Measurements from ENCODE around the gene DES. TPM values are rescaled to one million over a fixed set of nuclear protein-coding genes. Genes with fewer than 3 reads are reported as not detected.

The DES gene
- total RNA-seq, 1 experiment from 2014 or later = not detected

- no TSS peak for BruUV-seq (replicated peaks)
- TF ChIP-seq CTCF (IDR thresholded peaks at IDR 0.05; ENCODE audit: unreplicated experiment) = no peak
- CTCF ChIA-PET = interaction anchor here (0.6 to 3.3 kb wide), 5 partner anchors 15 to 287 kb away, joined by 3 to 15 read pairs (median 3); no protein-coding TSS in a partner anchor
- Mint-ChIP-seq H3K4me3 (ENCODE audit: unreplicated experiment) (no peak overlapping the region), H3K9me3 (ENCODE audit: unreplicated experiment) (no peaks in the 10 kb centered on the region), H3K4me1 (ENCODE audit: insufficient read depth, unreplicated experiment) (no peaks in the 10 kb centered on the region), H3K27ac (ENCODE audit: low read depth, unreplicated experiment) (no peak overlapping the region), H3K36me3 (ENCODE audit: insufficient read depth, unreplicated experiment) (no peaks in the 10 kb centered on the region), H3K27me3 (ENCODE audit: insufficient read depth, unreplicated experiment) (no peaks in the 10 kb centered on the region)
- no peak for DNase-seq (ENCODE audit: unreplicated experiment)
- intact Hi-C loops (cut with micrococcal nuclease) = no loop called here
- POLR2A ChIA-PET = no interaction called here
These were observed 803 bp upstream of the DES start for GRCh38 chr2:219417374-219417773.

- POLR2A ChIA-PET = no interaction called here
- H3K4me3 Mint-ChIP-seq (ENCODE audit: unreplicated experiment) = no peak overlapping the region
These were observed 791 bp downstream of the DES start for GRCh38 chr2:219419012-219419324.

GRCh38 chr2:219419331-219420197 is 1.4 kb downstream of the DES start:
- DNase-seq (ENCODE audit: unreplicated experiment) = no peak

More at GRCh38 chr2:219419012-219419324, 791 bp downstream of the DES start:
- TF ChIP-seq CTCF (IDR thresholded peaks at IDR 0.05; ENCODE audit: unreplicated experiment) = no peak
- DNase-seq (ENCODE audit: unreplicated experiment) = no peak
- no peaks in the 10 kb centered on the region for H3K9me3 Mint-ChIP-seq (ENCODE audit: unreplicated experiment)
- no peaks in the 10 kb centered on the region for H3K36me3 Mint-ChIP-seq (ENCODE audit: insufficient read depth, unreplicated experiment)
- no peaks in the 10 kb centered on the region for H3K27me3 Mint-ChIP-seq (ENCODE audit: insufficient read depth, unreplicated experiment)
- no TSS peak for BruUV-seq (replicated peaks)
- intact Hi-C loops (cut with micrococcal nuclease) = no loop called here
- CTCF ChIA-PET = interaction anchor here (1.1 to 3.3 kb wide), 4 partner anchors 16 to 111 kb away, joined by 3 to 15 read pairs (median 10); no protein-coding TSS in a partner anchor
- H3K4me1 Mint-ChIP-seq (ENCODE audit: insufficient read depth, unreplicated experiment) = no peaks in the 10 kb centered on the region
- H3K27ac Mint-ChIP-seq (ENCODE audit: low read depth, unreplicated experiment) = no peak overlapping the region

More at GRCh38 chr2:219419331-219420197, 1.4 kb downstream of the DES start:
- TF ChIP-seq CTCF (IDR thresholded peaks at IDR 0.05; ENCODE audit: unreplicated experiment) = no peak
- H3K4me1 Mint-ChIP-seq (ENCODE audit: insufficient read depth, unreplicated experiment) = no peaks in the 10 kb centered on the region
- POLR2A ChIA-PET = interaction anchor here (0.7 kb wide), 1 partner anchor 17 kb away, joined by 3 read pairs; no protein-coding TSS in a partner anchor
- CTCF ChIA-PET = interaction anchor here (0.6 to 1.4 kb wide), 3 partner anchors 16 to 110 kb away, joined by 3 to 9 read pairs (median 3); no protein-coding TSS in a partner anchor
- H3K27ac Mint-ChIP-seq (ENCODE audit: low read depth, unreplicated experiment) = no peak overlapping the region
- H3K4me3 Mint-ChIP-seq (ENCODE audit: unreplicated experiment) = no peak overlapping the region
- no peaks in the 10 kb centered on the region for H3K27me3 Mint-ChIP-seq (ENCODE audit: insufficient read depth, unreplicated experiment)
- intact Hi-C loops (cut with micrococcal nuclease) = no loop called here
- BruUV-seq (replicated peaks) = no TSS peak
- H3K9me3 Mint-ChIP-seq (ENCODE audit: unreplicated experiment) = no peaks in the 10 kb centered on the region
- no peaks in the 10 kb centered on the region for H3K36me3 Mint-ChIP-seq (ENCODE audit: insufficient read depth, unreplicated experiment)
